DND-41 (cell line): ENCODE measurements around the gene SLC4A7.

Experiments used
- EZH2 ChIP-seq: IDR thresholded peaks from 3 replicates; pipeline ENCODE4 v1.6.1; 2012; ENCODE audit warnings: borderline replicate concordance, low read depth, mild to moderate bottlenecking, moderate library complexity, low read length, inconsistent platforms; ENCODE audit not compliant: severe bottlenecking
- TF ChIP-seq, protein P1 (sequence below): IDR thresholded peaks from 2 replicates; pipeline ENCODE4 v1.5.1; 2012; ENCODE audit warnings: borderline replicate concordance, low read length, moderate library complexity, mild to moderate bottlenecking; ENCODE audit not compliant: poor library complexity, severe bottlenecking; ENCODE audit errors: extremely low read depth

- TF ChIP-seq, protein P1, sequence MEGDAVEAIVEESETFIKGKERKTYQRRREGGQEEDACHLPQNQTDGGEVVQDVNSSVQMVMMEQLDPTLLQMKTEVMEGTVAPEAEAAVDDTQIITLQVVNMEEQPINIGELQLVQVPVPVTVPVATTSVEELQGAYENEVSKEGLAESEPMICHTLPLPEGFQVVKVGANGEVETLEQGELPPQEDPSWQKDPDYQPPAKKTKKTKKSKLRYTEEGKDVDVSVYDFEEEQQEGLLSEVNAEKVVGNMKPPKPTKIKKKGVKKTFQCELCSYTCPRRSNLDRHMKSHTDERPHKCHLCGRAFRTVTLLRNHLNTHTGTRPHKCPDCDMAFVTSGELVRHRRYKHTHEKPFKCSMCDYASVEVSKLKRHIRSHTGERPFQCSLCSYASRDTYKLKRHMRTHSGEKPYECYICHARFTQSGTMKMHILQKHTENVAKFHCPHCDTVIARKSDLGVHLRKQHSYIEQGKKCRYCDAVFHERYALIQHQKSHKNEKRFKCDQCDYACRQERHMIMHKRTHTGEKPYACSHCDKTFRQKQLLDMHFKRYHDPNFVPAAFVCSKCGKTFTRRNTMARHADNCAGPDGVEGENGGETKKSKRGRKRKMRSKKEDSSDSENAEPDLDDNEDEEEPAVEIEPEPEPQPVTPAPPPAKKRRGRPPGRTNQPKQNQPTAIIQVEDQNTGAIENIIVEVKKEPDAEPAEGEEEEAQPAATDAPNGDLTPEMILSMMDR: no peak
- TF ChIP-seq EZH2: no peak
These were observed 138.7 kb downstream of the SLC4A7 start for GRCh38 chr3:27345493-27345892.
